HG03521 (cell line): ENCODE measurements around the gene NPAP1.
"Not testable (repeated sequence)": the region's sequence is repeated elsewhere in the genome, so short reads cannot be mapped to it uniquely, and the experiment has no call there.

Experiments used
- ATAC-seq: cut with Tn5 transposase; IDR thresholded peaks from one replicate; pipeline ENCODE4 v1.9.1; 2021; ENCODE audit warnings: mild to moderate bottlenecking, moderate library complexity; ENCODE audit not compliant: unreplicated experiment

NPAP1 gene, protein sequence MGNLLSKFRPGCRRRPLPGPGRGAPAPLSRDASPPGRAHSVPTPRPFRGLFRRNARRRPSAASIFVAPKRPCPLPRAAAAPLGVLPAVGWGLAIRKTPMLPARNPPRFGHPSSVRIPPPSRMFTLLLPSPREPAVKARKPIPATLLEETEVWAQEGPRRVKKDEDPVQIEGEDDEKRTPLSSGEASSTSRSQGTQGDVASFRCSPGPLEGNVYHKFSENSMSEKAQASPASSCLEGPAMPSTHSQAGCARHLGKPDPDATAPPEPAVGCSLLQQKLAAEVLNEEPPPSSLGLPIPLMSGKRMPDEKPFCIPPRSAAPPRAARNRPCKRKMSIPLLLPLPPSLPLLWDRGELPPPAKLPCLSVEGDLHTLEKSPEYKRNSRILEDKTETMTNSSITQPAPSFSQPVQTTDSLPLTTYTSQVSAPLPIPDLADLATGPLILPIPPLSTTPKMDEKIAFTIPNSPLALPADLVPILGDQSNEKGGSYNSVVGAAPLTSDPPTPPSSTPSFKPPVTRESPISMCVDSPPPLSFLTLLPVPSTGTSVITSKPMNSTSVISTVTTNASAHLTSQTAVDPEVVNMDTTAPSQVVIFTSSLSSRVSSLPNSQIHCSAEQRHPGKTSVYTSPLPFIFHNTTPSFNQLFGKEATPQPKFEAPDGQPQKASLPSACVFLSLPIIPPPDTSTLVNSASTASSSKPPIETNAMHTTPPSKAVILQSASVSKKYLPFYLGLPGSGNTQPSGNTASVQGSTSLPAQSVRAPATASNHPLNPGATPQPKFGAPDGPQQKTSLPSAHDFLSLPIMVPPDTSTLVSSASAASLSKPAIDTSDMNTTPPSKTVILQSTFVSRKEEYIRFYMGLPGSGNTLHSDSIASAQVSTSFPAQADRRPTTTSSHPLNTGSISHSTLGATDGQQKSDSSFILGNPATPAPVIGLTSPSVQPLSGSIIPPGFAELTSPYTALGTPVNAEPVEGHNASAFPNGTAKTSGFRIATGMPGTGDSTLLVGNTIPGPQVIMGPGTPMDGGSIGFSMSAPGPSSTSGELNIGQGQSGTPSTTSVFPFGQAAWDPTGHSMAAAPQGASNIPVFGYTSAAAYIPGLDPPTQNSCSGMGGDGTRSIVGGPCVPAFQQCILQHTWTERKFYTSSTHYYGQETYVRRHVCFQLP

DNA sequence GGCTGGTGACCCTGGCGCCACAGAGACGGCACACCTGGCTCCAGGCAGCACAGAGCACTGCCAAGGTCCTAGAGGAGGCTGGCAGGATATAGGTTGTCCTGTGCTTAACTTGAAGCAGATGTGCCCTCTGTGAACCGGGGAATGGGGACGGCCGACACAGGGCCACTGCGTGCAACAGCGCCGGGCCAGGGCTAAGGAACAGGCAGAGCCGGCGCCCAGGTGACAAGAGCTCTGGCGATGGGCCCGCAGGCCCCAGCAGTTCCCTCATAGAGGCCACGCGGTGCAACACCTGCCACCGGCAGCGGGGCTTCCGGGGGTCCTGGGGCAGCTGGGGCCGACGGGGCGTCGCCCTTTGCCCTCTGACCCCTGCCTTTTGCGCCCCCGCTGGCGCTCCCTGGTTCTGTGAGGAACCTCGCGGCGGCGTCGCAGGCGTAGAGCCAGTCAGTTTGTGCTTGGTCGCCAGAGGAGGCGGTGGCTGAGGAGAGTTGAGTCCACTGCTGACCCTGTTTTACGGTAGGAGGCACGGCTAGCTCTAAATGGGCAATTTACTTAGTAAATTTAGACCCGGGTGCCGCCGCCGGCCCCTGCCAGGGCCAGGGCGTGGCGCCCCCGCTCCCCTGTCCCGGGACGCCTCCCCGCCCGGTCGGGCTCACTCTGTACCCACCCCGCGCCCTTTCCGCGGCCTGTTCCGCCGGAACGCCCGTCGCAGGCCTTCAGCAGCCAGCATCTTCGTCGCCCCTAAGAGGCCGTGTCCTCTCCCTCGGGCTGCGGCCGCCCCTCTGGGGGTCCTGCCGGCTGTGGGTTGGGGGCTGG lies at the start of gene NPAP1:
NPAP1 (plus strand) TSS at position 444 of the 813 bp plus-strand sequence; CDS start at position 537, 93 bp downstream.
- ATAC-seq = no peak

DNA sequence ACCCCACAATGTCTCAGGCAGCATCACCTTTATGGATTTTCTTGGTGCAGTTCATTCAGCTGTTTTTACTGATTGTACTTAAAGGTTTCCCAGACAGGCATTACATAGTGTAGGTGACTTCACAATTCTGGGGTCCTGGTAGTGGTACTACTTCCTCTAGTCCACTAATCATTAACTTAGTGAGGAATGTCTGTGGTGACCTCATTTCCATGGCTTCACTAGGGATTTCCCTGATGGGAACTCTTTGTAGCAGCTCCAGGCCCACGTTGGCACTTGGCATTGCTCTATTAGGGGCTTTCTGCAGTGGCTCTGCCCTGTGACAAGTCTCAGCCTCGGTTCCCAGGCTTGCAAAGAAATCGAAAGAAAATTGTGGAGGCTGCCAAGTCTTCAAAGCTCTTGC lies 48.1 kb upstream of the NPAP1 start:
- ATAC-seq = no peak

DNA sequence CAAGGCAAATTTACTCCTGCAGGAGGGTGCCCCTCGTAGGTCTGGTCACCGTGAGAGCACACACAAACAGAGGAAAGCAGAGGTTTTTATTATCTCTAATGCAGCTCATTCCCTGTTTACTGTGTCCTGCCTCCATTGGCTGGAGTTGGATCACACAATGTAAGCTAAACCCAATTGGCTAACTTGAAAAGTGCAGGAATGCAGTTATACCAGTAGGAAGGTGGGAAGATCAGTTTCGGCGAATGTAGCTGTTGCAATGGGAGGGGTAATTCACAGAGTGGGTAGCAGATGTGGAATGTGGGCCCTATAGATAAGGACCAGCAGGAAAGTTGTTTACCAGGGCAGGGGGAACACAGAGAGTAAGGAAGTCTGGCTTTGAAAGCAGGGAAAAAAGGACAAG lies 42.5 kb upstream of the NPAP1 start:
- no peak for ATAC-seq

DNA sequence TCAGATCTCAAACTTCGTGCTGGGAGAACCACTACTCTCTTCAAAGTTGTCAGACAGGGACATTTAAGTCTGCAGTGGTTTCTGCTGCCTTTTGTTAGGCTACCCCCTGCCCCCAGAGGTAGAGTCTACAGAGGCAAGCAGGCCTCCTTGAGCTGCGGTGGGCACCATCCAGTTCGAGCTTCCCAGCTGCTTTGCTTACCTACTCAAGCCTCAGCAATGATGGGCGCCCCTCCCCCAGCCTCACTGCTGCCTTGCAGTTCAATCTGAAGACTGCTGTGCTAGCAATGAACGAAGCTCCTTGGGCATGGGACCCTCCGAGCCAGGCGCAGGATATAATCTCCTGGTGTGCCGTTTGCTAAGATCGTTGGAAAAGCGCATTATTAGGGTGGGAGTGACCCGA lies 36.2 kb upstream of the NPAP1 start:
- ATAC-seq = not testable (repeated sequence)

DNA sequence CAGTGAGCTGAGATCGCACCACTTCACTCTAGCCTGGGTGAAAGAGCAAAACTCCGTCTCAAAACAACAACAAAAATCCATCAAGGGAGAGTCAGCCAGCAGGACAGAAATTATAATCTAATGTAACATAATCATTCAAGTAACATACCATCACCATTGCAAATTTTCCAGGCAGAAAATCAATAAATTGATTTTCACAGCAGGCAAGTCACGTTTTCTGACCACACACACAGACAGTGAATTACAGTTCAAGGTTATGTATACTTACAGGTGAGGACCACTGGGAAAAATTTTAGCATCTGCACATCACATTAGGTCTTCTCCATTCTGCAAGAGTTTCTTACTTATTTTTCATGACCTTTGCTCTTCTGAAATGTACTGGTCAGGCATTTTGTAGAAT lies 29.9 kb upstream of the NPAP1 start:
- no peak for ATAC-seq

DNA sequence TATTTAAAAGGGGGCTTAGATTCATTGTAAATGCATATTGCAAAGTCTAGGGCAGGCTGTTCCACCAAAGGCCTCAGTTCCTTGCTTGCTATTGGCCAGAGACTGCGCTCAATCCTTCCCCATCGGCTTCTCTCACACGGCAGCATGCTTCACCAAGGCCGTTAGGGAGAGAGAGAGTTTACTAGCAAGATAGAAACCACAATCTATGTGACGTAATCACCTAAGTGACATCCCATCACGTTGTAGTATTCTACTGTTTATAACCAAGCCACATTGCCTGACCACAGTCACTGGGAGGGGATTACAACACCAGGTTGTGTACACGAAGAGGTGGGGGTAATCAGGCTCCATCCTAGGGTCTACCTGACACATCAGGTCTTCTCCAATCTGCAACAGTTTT lies 16.0 kb upstream of the NPAP1 start:
- no peak for ATAC-seq

DNA sequence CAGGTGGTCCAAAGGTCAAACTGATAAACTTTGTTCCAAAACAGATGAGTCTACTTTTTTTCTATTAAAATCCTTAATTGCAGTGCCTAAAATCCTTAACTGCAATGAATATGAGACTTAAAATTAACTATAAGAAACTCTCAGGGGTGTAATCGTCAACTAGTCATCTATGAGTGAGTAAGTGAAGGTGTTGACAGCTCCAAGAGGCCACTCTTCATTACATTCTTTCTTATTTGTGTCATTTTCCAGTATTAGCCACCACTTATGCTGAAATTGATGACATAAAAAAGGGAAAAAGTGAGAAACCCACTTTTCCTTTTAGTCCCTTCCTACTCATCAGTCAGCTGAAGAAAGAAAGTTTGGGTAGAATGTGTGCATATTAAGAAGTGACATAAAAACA lies 12.6 kb upstream of the NPAP1 start:
- no peak for ATAC-seq

DNA sequence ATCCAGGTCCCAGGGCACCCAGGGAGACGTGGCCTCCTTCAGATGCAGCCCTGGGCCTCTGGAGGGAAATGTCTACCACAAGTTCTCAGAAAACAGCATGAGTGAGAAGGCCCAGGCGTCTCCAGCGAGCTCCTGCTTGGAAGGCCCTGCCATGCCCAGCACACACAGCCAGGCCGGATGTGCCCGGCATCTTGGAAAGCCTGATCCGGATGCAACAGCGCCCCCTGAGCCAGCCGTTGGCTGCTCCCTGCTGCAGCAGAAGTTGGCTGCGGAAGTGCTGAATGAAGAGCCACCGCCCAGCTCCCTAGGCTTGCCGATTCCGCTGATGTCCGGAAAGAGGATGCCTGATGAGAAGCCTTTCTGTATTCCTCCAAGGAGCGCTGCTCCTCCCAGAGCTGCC lies 856 bp downstream of the NPAP1 start:
- no peak for ATAC-seq

DNA sequence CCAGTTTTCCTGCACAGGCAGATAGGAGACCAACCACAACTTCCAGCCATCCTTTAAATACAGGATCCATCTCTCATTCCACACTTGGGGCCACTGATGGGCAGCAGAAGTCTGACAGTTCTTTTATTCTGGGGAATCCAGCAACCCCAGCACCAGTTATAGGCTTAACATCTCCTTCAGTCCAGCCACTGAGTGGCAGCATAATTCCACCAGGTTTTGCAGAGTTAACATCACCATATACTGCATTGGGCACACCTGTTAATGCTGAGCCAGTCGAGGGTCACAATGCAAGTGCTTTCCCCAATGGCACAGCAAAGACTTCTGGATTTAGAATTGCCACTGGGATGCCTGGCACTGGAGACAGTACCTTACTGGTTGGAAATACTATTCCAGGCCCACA lies 2.9 kb downstream of the NPAP1 start:
- ATAC-seq = no peak

DNA sequence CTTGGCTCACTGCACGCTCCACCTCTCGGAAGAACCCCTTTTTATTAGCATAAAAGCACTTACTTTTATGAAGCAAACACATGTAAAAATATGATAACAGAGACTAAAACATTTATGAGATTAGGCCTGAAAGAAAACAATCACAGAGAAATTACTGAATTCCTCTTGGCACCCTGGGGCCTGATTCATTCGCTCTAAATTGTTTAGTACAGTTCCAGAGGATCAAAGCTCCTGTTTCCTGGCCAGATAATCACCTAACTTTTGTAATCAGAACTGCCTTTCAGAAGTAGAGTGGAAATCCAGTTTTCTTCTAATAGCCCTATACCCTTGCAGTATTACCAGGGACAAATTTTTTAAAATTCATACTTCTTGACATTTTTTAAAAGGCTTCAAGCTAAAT lies 6.4 kb downstream of the NPAP1 start:
- no peak for ATAC-seq

DNA sequence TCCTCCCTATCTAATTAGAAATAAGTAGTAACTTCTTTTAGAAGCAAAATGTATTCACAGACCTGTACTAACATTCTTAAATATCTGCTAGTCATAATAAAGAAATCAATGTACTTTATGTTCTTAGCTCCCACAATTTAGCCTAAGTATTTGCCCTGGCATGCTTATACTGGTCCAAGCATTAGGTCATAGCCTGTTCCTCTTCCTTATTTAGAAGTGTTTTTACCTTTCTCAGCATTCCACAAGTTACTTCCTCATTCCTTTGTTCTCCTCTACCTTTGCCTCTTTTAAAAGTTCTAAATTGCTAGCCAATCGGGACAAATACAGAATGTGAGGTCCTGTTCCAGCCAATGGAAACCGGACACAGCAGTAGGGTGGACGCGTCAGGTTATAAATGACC lies 7.3 kb downstream of the NPAP1 start:
- not testable (repeated sequence) for ATAC-seq

DNA sequence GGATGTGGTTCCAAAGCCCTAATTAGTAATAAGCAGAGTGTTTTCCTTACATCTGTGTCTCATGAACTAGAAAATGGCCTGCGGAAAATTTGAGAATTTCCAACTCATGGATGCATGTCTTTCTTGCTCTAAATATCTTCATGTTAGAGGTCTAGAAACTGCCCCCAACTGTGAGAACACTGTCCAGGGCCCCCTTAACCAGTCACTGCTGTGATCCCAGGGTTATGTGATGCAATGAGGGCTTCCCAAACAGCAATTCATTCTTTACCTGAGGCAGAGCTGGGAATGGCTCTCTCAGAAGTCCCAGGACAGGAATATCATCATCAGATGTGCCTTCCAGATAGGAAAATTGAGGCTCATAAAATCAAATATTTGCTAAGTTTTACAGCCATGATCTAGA lies 8.2 kb downstream of the NPAP1 start:
- no peak for ATAC-seq

DNA sequence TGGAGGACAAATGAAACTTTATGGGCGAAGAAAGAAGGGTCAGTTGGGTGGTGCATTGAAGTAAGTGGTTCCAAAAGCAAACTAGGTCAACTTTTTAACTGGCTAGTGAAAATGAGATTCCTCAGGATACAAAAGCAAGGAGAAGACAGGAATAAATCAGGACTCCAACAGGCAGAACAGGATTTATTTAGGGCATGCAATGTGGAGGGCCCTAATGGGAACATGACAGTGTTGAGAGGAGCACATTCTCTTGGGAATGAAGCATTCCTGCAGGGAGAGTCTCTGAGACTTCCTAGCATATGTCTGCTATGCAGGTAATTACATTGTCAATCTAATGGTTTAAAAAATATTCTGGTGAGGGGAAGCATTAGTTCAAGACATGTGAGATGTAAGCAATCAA lies 8.7 kb downstream of the NPAP1 start:
- no peak for ATAC-seq

DNA sequence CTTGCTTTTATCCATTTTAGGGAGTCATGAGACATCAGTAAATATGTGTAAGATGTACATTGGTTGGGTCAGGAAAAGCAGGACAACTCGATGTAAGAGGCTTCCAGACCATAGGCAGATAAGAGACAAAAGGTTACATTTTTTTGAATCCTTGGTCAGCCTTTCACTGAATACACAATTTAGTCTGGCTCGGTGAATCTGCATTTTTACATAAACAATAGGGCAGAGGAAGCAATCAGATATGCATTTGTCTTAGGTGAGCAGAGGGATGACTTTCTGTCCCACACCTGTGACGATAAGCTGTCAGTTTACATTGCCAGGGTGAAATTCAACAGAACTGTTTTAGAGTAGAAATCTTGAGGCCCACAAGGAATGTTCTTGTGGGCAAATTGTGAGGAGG lies 20.6 kb downstream of the NPAP1 start:
- ATAC-seq = no peak

DNA sequence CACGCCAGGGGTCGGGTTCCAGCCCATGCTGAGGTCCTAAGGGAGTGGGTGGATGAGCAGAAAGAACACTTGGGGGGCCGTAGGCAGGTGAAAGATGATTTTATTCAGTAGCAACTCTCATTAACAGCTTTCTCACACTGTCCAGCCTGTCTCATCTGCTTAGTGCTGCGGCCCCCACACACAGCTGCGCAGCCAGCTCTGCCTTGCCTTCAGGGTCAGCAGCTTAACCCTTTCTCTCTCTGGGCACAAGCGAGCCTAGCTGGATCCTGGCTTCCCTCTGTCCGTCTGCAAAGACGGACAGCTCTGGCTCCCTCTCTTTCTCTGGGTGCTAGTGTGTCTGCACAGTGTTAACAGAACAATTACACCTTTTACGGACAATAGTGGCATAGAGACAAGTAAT lies 21.3 kb downstream of the NPAP1 start:
- no peak for ATAC-seq

DNA sequence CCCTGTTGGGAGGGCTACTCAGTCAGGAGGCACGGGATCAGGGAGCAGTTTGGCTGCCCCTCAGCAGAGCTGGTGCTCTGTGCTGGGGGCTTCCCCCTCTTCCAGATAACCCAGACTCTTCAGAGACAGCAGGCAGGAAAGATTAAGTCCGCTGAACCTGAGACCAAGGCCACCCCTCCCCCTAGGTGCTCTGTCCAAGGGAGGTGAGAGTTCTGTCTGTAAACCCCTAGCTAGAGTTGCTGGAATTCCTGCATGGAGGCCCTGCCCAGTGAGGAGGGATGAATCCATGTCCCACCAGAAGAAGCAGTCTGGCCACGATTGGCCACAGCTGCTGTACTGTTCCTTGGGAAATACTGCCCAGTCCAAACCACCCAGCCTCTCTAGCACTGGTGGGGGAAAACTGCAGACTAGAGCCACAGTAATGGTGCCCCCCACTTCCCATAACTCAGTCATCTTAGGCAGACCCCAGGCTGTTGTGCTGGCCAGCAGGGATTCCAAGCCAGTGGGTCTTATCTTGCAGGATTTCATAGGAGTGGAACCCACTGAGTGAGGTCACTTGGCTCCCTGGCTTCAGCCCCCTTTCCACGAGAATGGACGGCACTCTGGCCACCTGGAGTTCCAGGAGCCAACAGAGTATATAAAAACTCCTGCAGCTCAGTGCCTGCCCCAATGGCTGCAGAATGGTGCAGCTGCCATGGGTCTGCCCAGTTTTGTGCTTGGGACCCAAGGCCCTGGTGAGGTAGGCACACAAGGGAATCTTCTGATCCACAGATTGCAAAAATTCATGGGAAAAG lies 42.9 kb downstream of the NPAP1 start:
- no peak for ATAC-seq

DNA sequence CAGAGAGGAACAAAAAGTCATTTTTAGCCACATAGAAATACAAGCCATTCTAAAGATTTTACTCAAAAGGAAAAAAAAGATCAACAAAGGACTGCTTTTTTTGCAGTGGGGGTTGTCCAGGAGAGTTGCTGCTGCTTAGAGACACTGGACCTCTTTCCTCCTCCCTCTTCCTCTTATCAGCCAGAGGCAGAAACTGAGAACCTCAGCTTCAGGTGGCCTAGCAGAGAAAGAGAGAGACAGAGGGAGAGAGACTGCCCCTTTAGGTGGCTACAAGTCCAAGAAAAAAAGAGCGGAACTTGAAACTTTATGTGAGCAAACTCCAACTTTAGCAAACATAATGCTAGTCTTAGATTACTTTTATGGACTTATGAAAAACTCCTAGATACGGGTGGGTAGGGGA lies 54.2 kb downstream of the NPAP1 start:
- no peak for ATAC-seq
